ENCODE results near the gene SUCNR1.
"Not testable (repeated sequence)": the region's sequence is repeated elsewhere in the genome, so short reads cannot be mapped to it uniquely, and the experiment has no call there.

- TF ChIP-seq CTCF (IDR thresholded peaks at IDR 0.05); POLR2AphosphoS5 (IDR thresholded peaks at IDR 0.05; ENCODE audit: low read depth, low read length); TCF7L2 (IDR thresholded peaks at IDR 0.05; ENCODE audit: low read depth, low read length): not testable (repeated sequence)
These were observed 12.0 kb downstream of the SUCNR1 start for GRCh38 chr3:151885397-151885796.
